Activated CD4-positive, alpha-beta T cell treated with anti-CD3 and anti-CD28 coated beads, Interleukin-2, amount 50 U/mL, for 24 hours (primary cell): ENCODE results near the gene TMPRSS3.

Experiments used
- DNase-seq, 2 donors: peaks; one replicate each; pipeline ENCODE4 v3.0.0-alpha.2; 2020; ENCODE audit warnings: low read depth in 1 of 2, low spot score in 1 of 2

TMPRSS3 gene

GRCh38 chr21:42338729-42339715, 56.8 kb downstream of the TMPRSS3 start:
- DNase-seq = no peak

- peak; percentile 70 to 80 for DNase-seq
These were observed 57.8 kb downstream of the TMPRSS3 start for GRCh38 chr21:42337830-42338728.

DNA sequence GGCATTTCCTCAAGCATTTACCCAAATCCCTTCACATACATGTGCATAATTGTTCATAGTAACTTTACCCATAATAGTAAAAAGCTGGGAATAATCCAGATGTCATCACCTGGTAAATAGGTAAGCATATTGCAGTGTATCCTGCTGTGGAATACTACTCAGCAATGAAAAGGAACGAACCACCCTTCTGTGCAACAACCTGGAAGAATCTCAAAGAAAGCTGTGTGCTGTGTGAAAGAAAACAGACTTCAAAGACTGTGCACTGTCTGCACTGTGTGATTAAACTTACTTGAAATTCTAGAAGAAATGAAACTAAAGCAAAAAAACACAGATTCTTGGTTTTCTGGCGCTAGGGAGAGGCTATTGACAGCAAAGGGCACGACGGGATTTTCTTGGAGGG, 58.6 kb downstream of the TMPRSS3 start:
- DNase-seq = no peak

GRCh38 chr21:42336054-42336453, 59.8 kb downstream of the TMPRSS3 start:
- DNase-seq = no peak

- no peak for DNase-seq
These were observed 63.1 kb downstream of the TMPRSS3 start for GRCh38 chr21:42332557-42333317.

- DNase-seq = no peak
These were observed 64.2 kb downstream of the TMPRSS3 start for GRCh38 chr21:42331660-42332059.

GRCh38 chr21:42330380-42331371, 65.2 kb downstream of the TMPRSS3 start:
- DNase-seq = no peak

DNA sequence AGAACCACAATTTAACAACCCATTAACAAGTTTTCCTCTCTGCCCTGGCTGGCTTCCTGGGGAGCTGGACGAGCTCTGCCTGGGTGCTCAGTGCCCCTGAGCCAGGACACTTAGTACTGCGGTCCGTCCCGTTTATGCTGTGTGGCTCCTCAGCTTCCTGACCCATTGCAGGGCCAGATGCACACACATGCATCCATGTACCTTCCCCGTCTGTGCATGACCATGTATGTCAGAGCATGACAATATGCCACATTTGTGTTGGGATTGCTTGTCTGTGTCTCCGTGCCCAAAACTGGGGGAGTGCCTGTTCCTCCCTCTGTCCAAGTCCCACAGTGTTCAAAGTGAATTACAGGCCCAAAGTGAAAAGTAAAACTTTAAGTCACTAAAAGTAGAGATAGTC, 71.0 kb downstream of the TMPRSS3 start:
- no peak for DNase-seq
